ENCODE measurements around the gene TINAG. TPM values are rescaled to one million over a fixed set of nuclear protein-coding genes. Genes with fewer than 3 reads are reported as not detected.

Gene TINAG
- total RNA-seq (not detected), polyA plus RNA-seq (under 1 TPM in 1 of 2 donors, not detected in 1; 0.38 TPM)
- long read RNA-seq, donor 1 = 0 reads
- long read RNA-seq, donor 2 = 0 reads

GRCh38 chr6:54308289-54308985 lies at the start of gene TINAG:
Gene TINAG (plus strand): TSS chr6:54308441. CDS start chr6:54308551, 110 bp downstream.
- no peak for DNase-seq
- H3K27me3 ChIP-seq (ENCODE audit: control insufficient read depth in 1 of 2, insufficient read depth in 2 of 2, low read length in 1 of 2) = no peaks in the 10 kb centered on the region
- ATAC-seq (ENCODE audit: low FRiP score) = no peak
- peaks cover 2% of the 10 kb centered on the region for H3K9me3 ChIP-seq (ENCODE audit: control insufficient read depth, low read length)
- WGBS, 2 donors = 82 to 85% methylated on average over 10 of the region's 10 CpGs
- H3K27ac ChIP-seq (ENCODE audit: low read depth in 1 of 2, low read length in 2 of 2) = no peak within 1 kb of the TSS
- no peaks in the 10 kb centered on the region for H3K36me3 ChIP-seq (ENCODE audit: control insufficient read depth in 1 of 2, insufficient read depth in 2 of 2, low read length in 1 of 2)
- H3K4me3 ChIP-seq (ENCODE audit: low read length in 2 of 2) = no peak within 1 kb of the TSS
- H3K4me1 ChIP-seq (ENCODE audit: control insufficient read depth in 1 of 2, insufficient read depth in 2 of 2, low read length in 2 of 2) = no peaks in the 10 kb centered on the region
- intact Hi-C loops (cut with DNase I) = no loop called here

DNA sequence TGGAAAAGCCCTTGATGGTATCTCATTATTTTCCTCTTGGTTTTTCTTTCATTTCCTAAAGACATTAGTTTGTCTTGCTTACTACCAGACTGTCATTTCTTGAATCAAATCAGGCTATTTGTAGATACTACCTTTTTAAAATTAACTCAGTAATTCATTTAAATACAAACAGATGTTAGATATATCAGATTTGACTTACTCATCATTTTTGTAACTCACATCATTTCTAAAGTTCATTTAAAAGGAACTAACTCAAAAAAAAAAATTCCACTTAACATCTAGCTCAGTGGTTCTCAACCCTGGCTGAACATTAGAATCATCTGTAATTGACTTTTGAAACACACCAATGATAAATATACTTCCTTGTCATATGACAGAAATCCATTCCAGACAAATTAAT lies 48.2 kb upstream of the TINAG start:
- no peaks in the 10 kb centered on the region for H3K36me3 ChIP-seq (ENCODE audit: control insufficient read depth in 1 of 2, insufficient read depth in 2 of 2, low read length in 1 of 2)
- H3K27ac ChIP-seq (ENCODE audit: low read depth in 1 of 2, low read length in 2 of 2) = no peak overlapping the region
- intact Hi-C loops (cut with DNase I) = no loop called here
- peaks cover 3 to 7% of the 10 kb centered on the region in 2 donors for H3K4me1 ChIP-seq (ENCODE audit: control insufficient read depth in 1 of 2, insufficient read depth in 2 of 2, low read length in 2 of 2)
- DNase-seq (no peak), ATAC-seq (ENCODE audit: low FRiP score) (no peak)
- H3K4me3 ChIP-seq (ENCODE audit: low read length in 2 of 2) = no peak overlapping the region
- H3K9me3 ChIP-seq (ENCODE audit: control insufficient read depth, low read length) = no peaks in the 10 kb centered on the region
- H3K27me3 ChIP-seq (ENCODE audit: control insufficient read depth in 1 of 2, insufficient read depth in 2 of 2, low read length in 1 of 2) = no peaks in the 10 kb centered on the region

GRCh38 chr6:54262499-54262898 lies 45.7 kb upstream of the TINAG start:
- intact Hi-C loops (cut with DNase I) = no loop called here
- ATAC-seq (ENCODE audit: low FRiP score) (no peak), DNase-seq (no peak)
- Histone ChIP-seq H3K4me1 (ENCODE audit: control insufficient read depth in 1 of 2, insufficient read depth in 2 of 2, low read length in 2 of 2) (no peaks in the 10 kb centered on the region), H3K36me3 (ENCODE audit: control insufficient read depth in 1 of 2, insufficient read depth in 2 of 2, low read length in 1 of 2) (no peaks in the 10 kb centered on the region), H3K27me3 (ENCODE audit: control insufficient read depth in 1 of 2, insufficient read depth in 2 of 2, low read length in 1 of 2) (no peaks in the 10 kb centered on the region), H3K27ac (ENCODE audit: low read depth in 1 of 2, low read length in 2 of 2) (no peak overlapping the region), H3K4me3 (ENCODE audit: low read length in 2 of 2) (no peak overlapping the region), H3K9me3 (ENCODE audit: control insufficient read depth, low read length) (no peaks in the 10 kb centered on the region)
- 43 to 46% methylated on average over 1 of the region's 1 CpG for WGBS, 2 donors

GRCh38 chr6:54262971-54263370 lies 45.3 kb upstream of the TINAG start:
- intact Hi-C loops (cut with DNase I) = no loop called here
- Histone ChIP-seq H3K27me3 (ENCODE audit: control insufficient read depth in 1 of 2, insufficient read depth in 2 of 2, low read length in 1 of 2) (no peaks in the 10 kb centered on the region), H3K9me3 (ENCODE audit: control insufficient read depth, low read length) (no peaks in the 10 kb centered on the region), H3K27ac (ENCODE audit: low read depth in 1 of 2, low read length in 2 of 2) (no peak overlapping the region), H3K4me3 (ENCODE audit: low read length in 2 of 2) (no peak overlapping the region), H3K4me1 (ENCODE audit: control insufficient read depth in 1 of 2, insufficient read depth in 2 of 2, low read length in 2 of 2) (no peaks in the 10 kb centered on the region), H3K36me3 (ENCODE audit: control insufficient read depth in 1 of 2, insufficient read depth in 2 of 2, low read length in 1 of 2) (no peaks in the 10 kb centered on the region)
- no peak for ATAC-seq (ENCODE audit: low FRiP score)
- 61% methylated on average over 2 of the region's 2 CpGs for WGBS, 2 donors
- no peak for DNase-seq

GRCh38 chr6:54264581-54265272 lies 43.5 kb upstream of the TINAG start:
- Histone ChIP-seq H3K36me3 (ENCODE audit: control insufficient read depth in 1 of 2, insufficient read depth in 2 of 2, low read length in 1 of 2) (no peaks in the 10 kb centered on the region), H3K4me1 (ENCODE audit: control insufficient read depth in 1 of 2, insufficient read depth in 2 of 2, low read length in 2 of 2) (no peaks in the 10 kb centered on the region), H3K27ac (ENCODE audit: low read depth in 1 of 2, low read length in 2 of 2) (no peak overlapping the region), H3K4me3 (ENCODE audit: low read length in 2 of 2) (no peak overlapping the region), H3K9me3 (ENCODE audit: control insufficient read depth, low read length) (no peaks in the 10 kb centered on the region), H3K27me3 (ENCODE audit: control insufficient read depth in 1 of 2, insufficient read depth in 2 of 2, low read length in 1 of 2) (no peaks in the 10 kb centered on the region)
- DNase-seq (no peak), ATAC-seq (ENCODE audit: low FRiP score) (no peak)
- intact Hi-C loops (cut with DNase I) = no loop called here
- 92 to 93% methylated on average over 4 of the region's 4 CpGs for WGBS, 2 donors

GRCh38 chr6:54266400-54266923 lies 41.8 kb upstream of the TINAG start:
- DNase-seq = no peak
- no peaks in the 10 kb centered on the region for H3K4me1 ChIP-seq (ENCODE audit: control insufficient read depth in 1 of 2, insufficient read depth in 2 of 2, low read length in 2 of 2)
- no peaks in the 10 kb centered on the region for H3K27me3 ChIP-seq (ENCODE audit: control insufficient read depth in 1 of 2, insufficient read depth in 2 of 2, low read length in 1 of 2)
- intact Hi-C loops (cut with DNase I) = no loop called here
- H3K27ac ChIP-seq (ENCODE audit: low read depth in 1 of 2, low read length in 2 of 2) = no peak overlapping the region
- H3K9me3 ChIP-seq (ENCODE audit: control insufficient read depth, low read length) = no peaks in the 10 kb centered on the region
- no peak overlapping the region for H3K4me3 ChIP-seq (ENCODE audit: low read length in 2 of 2)
- 72% methylated on average over 5 of the region's 5 CpGs for WGBS, 2 donors
- ATAC-seq (ENCODE audit: low FRiP score) = no peak
- no peaks in the 10 kb centered on the region for H3K36me3 ChIP-seq (ENCODE audit: control insufficient read depth in 1 of 2, insufficient read depth in 2 of 2, low read length in 1 of 2)

- Histone ChIP-seq H3K4me1 (ENCODE audit: control insufficient read depth in 1 of 2, insufficient read depth in 2 of 2, low read length in 2 of 2) (no peaks in the 10 kb centered on the region), H3K36me3 (ENCODE audit: control insufficient read depth in 1 of 2, insufficient read depth in 2 of 2, low read length in 1 of 2) (no peaks in the 10 kb centered on the region), H3K9me3 (ENCODE audit: control insufficient read depth, low read length) (no peaks in the 10 kb centered on the region), H3K27ac (ENCODE audit: low read depth in 1 of 2, low read length in 2 of 2) (no peak overlapping the region), H3K4me3 (ENCODE audit: low read length in 2 of 2) (no peak overlapping the region), H3K27me3 (ENCODE audit: control insufficient read depth in 1 of 2, insufficient read depth in 2 of 2, low read length in 1 of 2) (no peaks in the 10 kb centered on the region)
- intact Hi-C loops (cut with DNase I) = no loop called here
- no peak for DNase-seq
- 71% methylated on average over 2 of the region's 2 CpGs for WGBS, 2 donors
- ATAC-seq (ENCODE audit: low FRiP score) = no peak
These were observed 40.4 kb upstream of the TINAG start for GRCh38 chr6:54267798-54268197.

DNA sequence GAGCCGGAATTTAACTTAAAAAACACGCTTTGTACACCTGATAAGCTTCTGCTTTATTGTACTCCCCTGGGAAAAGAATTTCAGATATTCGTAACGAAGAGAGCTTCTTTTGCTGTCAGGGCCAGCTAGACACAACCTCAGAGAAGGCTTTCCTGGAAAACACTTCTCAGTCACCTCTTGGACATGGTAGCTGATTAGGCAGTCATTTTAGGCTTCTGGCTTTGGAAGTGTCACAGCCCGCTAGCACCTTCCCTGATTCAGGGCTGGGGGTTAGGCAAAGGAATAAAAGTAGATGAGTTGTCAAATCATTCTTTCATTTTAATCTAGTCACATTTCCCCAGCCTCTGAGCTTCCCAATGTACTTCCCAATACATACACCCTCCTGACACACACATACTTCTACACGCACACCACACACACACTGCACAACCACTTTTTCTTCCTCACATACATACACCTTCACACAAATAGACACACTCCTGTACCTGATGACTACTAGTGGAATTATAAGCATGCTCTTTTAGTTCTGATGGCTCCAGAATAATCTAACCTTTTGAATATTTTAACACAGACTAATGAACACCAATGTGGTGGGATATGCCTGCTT lies 34.9 kb upstream of the TINAG start:
- intact Hi-C loops (cut with DNase I) = no loop called here
- Histone ChIP-seq H3K27ac (ENCODE audit: low read depth in 1 of 2, low read length in 2 of 2) (no peak overlapping the region), H3K36me3 (ENCODE audit: control insufficient read depth in 1 of 2, insufficient read depth in 2 of 2, low read length in 1 of 2) (no peaks in the 10 kb centered on the region), H3K9me3 (ENCODE audit: control insufficient read depth, low read length) (no peaks in the 10 kb centered on the region), H3K4me3 (ENCODE audit: low read length in 2 of 2) (no peak overlapping the region), H3K27me3 (ENCODE audit: control insufficient read depth in 1 of 2, insufficient read depth in 2 of 2, low read length in 1 of 2) (no peaks in the 10 kb centered on the region), H3K4me1 (ENCODE audit: control insufficient read depth in 1 of 2, insufficient read depth in 2 of 2, low read length in 2 of 2) (no peaks in the 10 kb centered on the region)
- 96% methylated on average over 6 of the region's 6 CpGs for WGBS, 2 donors
- no peak for DNase-seq
- ATAC-seq (ENCODE audit: low FRiP score) = no peak
